Transverse colon (tissue), 4 donors: ENCODE results near the gene MRPS30.

ENCODE experiments used
- CTCF ChIP-seq, 5 experiments: fragments of 200-600 bp in 3 of 5; fragments of 450-650 bp in 2 of 5; sonication (generic) in 3 of 5; IDR thresholded peaks; 1 replicate in 2 of 5; 2 replicates in 3 of 5; pipeline ENCODE4 v1.5.1; 2016 to 2017; ENCODE audit warnings: antibody characterized with exemption in 5 of 5, inconsistent platforms in 3 of 5, mild to moderate bottlenecking in 2 of 5, moderate library complexity in 1 of 5
- POLR2AphosphoS5 ChIP-seq, 3 donors: sonication (generic); formaldehyde crosslinking; IDR thresholded peaks; one replicate each; pipeline ENCODE4 v1.6.1; 2016; ENCODE audit warnings: antibody characterized with exemption in 3 of 3

- no peak for TF ChIP-seq CTCF (IDR thresholded peaks at IDR 0.05)
- no peak for TF ChIP-seq POLR2AphosphoS5 (IDR thresholded peaks at IDR 0.05)
These were observed 24.5 kb downstream of the MRPS30 start for GRCh38 chr5:44833249-44833648.
